ENCODE results near the gene LYPD6B.

LYPD6B gene

DNA sequence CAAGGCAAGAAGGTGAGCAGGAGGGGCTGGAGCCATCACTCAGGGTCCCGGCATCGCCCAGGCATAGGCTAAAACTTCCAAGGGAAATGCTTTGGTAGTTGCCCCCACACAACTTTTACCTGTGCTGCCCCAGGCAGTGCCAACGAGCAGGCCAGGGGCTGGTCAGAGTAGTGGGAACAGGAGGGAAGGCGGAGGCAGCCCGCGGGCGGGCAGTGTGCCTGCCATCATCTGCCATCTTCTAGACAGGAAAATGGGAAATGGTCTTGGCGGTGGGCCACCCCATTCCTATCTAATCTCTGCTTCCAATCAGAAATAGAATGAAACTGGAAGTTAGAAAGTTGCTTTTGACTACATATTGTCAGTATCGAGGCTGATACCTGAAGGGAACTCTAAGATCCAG lies 26.0 kb upstream of the LYPD6B start:
- DNase-seq (ENCODE audit: low read depth in 3 of 3): no peak

DNA sequence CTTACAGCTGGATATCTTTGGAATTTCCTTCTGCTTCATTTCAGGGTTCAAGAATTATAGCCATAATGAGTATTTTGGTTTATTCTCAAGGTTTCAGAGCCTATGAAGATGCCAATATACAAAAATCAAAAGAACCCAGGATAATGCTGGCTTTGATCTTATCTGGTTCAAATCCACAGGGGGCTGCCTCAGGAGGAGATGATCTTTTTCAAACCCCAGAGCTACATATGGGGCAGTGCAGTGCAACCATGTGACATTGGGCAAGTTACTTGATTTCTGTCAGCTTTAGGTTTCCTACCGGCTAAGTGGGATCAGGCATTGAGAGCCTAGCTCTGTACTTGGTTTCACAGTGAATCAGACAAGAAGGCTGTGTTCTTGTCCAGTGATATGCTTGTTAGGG lies 23.0 kb upstream of the LYPD6B start:
- no peak for DNase-seq (ENCODE audit: low read depth in 3 of 3)

GRCh38 chr2:149015926-149016563 lies 22.5 kb upstream of the LYPD6B start:
- no peak for DNase-seq (ENCODE audit: low read depth in 3 of 3)

DNA sequence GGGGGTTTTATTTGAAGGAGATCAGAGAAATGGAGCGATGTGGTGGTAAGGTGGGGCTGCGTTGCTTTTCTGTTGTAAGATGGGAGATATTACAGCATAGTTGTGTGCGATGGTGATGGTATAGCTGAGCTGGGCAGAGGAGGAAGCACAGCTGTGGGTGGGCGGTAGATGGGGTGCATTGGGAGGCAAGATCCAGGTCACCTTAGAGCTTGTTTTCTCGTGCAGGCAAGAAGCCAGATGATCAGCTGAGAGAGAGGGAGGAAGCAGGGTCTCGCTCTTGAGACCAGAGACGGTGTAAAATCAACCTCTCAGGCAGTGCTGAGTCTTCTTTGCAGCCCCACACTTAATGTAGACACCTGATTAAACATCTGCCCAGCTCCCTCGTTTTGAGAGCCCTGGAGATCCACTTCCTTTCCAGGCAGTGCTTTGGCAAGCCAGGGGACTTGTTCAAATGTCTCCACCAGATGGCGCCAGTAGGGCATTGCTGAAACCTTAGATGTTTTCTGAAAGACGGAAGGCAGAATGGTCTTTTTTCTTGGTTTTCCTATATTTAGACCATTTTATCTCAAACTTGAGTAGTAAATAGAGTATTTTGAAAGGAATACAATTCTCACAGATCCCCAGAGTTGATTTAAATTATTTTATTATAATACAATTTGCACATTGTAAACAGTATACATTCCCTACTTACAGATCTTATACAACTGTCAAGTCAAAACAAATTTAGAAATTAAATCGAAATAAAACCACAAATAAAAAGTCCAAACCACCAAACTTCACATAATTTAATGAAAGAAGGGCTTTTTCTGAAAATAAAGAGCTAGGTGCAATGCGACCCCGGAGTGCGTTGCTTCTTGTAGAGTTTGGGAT lies 21.1 kb upstream of the LYPD6B start:
- DNase-seq (ENCODE audit: low read depth in 3 of 3): peak; percentile 29 to 53 (median 46)

- no peak for DNase-seq (ENCODE audit: low read depth in 3 of 3)
Measured at GRCh38 chr2:149018981-149019380, 19.5 kb upstream of the LYPD6B start.

DNA sequence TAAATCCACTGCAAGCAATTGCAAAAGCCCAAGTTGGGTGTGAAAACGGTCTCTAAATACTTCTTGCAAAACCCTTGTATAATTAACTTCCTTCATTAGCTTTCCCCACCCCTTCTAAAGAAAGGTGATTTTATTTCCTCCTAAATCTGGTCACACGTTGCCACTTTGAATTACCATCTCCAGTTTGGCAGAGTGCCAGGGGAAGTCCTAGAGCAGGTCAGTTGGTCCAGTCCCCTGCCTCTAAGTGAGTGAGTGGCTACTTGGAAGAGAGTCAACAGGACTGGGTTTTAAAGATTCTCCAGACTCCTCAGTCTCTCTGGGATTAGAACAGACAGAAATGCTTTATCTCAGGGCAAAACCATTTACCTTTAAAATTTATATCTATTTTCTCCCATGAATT lies 18.7 kb upstream of the LYPD6B start:
- no peak for DNase-seq (ENCODE audit: low read depth in 3 of 3)

- DNase-seq (ENCODE audit: low read depth in 3 of 3): no peak
Measured at GRCh38 chr2:149020432-149020851, 18.1 kb upstream of the LYPD6B start.

DNA sequence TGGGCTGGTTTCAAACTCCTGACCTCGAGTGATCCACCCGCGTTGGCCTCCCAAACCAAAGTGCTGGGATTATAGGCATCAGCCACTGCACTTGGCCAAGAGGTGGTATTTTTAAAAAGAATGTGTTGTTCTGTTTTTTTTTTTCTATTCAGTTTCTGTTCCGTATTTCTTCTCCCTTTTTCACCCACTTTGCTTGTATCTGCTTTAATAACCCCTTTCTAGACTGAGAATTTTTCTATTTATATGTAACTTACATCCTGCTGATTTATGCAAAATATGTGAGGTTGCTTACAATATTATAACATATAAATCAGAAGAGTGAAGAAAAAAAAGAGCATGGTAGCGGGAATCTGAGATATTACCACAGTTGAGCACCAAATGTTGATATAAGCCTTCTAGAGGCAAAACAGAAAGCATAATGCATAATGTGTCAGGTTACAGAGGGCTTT lies 17.2 kb upstream of the LYPD6B start:
- DNase-seq (ENCODE audit: low read depth in 3 of 3): no peak

- DNase-seq (ENCODE audit: low read depth in 3 of 3): no peak
Measured at GRCh38 chr2:149021761-149022160, 16.7 kb upstream of the LYPD6B start.

- DNase-seq (ENCODE audit: low read depth in 3 of 3): no peak
Measured at GRCh38 chr2:149023091-149023490, 15.4 kb upstream of the LYPD6B start.

DNA sequence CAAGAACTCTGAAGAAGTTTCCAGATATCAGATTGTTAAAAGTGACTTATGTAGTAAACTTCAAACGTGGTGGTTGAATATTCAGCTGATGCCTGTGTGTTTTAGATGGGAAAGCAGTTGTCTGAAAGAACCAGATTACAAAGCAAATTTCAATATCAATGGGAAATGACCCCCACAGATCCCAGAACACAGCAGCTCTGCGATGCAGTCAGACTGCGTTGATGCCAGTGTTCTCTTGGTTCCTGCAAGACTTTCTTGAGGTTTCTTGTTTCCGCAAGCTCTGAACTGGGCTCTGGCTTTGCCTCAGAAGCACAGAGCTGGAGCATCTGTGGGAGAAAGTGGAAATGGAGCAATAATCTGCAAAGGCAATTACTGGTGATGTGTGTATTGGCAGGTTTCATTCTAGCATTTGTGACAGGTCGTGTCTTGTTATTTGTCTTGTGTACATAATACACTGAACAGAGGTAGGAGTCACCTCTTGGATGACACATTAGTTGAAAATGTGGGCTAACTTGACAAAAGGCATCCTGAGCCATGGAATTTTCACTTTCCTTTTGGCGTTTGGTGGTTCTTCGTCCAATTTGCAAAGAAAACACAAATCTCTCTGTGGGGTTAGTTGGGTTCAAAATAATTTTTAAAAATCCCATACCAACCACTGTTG lies 10.8 kb upstream of the LYPD6B start:
- DNase-seq (ENCODE audit: low read depth in 3 of 3): no peak

DNA sequence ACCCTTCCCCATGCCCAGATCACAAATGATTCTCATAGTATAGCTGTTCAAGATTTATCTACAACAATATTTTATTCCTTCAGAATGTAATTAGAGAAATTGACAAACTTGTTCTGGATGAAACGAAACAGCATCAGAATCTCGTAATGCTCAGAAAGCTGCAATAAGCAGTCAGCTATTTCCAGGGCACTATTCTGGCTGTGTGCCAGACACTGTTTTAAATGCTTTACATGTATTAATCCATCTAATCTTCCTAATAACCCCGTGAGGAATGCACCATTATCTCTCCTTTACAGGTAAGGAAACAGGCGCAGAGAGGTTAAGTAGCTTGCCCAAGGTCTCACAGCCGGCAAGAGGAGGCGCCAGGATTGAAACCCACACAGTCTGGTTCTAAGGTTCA lies 10.1 kb upstream of the LYPD6B start:
- no peak for DNase-seq (ENCODE audit: low read depth in 3 of 3)

- no peak for DNase-seq (ENCODE audit: low read depth in 3 of 3)
Measured at GRCh38 chr2:149028891-149029290, 9.6 kb upstream of the LYPD6B start.

GRCh38 chr2:149029307-149029965 lies 9.1 kb upstream of the LYPD6B start:
- DNase-seq (ENCODE audit: low read depth in 3 of 3): no peak

- DNase-seq (ENCODE audit: low read depth in 3 of 3): no peak
Measured at GRCh38 chr2:149031396-149031795, 7.1 kb upstream of the LYPD6B start.

GRCh38 chr2:149033716-149034115 lies 4.8 kb upstream of the LYPD6B start:
- DNase-seq (ENCODE audit: low read depth in 3 of 3): no peak

DNA sequence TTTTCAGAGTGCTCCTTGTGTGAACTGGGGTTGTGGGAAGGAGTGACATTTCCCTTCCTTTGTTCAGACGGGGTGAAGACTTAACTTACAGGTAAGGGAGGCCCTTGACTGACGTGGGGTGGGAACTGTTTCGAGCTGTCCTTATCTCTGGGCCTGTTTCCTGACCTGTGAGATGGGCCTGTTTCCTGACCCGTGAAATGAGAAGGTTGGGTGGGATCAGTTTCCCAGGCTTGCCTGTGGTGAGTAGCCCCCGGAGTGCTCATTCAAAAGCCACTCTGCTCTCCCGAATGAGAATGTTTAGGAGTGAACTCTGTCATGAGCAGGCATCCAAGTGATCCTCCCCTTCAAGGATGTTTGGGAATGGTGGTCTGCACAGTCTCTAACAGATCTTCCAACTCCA lies 4.1 kb upstream of the LYPD6B start:
- no peak for DNase-seq (ENCODE audit: low read depth in 3 of 3)

DNA sequence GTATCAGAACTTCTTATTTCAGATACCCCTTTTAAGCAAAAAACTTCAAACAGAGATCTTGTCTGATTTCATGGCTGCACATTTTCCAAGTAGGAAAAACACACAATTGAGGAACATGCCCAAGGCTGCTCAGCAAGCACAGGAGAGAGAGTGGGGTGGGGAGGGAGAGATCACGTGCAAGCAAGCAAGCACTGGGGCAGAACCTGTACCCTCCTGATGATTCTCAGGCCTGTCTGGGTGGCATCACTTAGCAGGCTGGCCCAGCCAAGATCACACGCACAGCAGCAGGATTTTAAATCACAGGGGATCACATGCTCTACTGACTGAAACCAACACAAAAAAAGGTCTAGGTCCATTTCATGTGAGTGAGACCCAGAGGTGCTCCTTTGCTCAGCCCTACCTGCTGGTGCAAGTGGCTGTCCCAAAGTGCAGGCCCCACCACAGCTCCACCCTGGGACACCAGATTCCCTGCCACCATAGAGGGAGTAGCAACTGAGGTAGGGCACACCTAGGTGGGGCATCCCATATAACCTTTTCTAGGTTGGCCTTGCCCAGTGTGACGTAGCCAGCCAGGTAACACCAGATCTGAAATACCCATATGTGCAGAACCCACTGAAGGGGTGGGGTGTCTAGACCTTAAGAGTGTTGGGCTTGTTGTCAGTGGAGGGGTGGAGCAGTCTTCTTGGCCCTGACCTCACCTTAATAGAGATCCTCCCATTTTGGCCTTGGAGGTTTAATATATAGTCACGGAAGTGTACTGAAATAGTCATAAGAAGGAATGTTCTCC lies 1.8 kb upstream of the LYPD6B start:
- DNase-seq (ENCODE audit: low read depth in 3 of 3): no peak

DNA sequence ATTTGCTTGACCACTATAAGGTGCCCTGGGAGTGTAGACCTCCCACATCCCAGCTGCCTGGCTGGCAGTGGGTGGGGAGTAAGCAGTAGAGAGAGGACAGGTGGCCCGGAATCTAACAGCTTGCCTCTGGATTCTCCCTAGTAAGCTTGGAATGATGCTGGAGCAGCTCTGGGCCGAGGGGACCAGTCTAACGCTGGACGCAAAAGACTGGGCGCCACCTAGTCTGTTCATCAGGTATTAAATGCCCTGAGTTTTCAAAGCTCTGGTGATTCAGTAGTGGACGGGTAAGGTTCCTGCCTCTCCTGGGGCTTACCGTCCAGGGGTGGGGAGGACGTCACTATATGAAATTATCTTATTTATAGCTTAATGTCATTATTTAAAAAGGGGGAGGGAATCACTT lies 648 bp upstream of the LYPD6B start:
- DNase-seq (ENCODE audit: low read depth in 3 of 3): no peak

- no peak for DNase-seq (ENCODE audit: low read depth in 3 of 3)
Measured at GRCh38 chr2:149039213-149039724, 770 bp downstream of the LYPD6B start.

- DNase-seq (ENCODE audit: low read depth in 3 of 3): peak in 2 of 3 experiments; percentile 10 to 16
Measured at GRCh38 chr2:149040451-149040850, 2.0 kb downstream of the LYPD6B start.
